Cortex of kidney (tissue), 1 donor: Measurements from ENCODE around the gene ZNF491.
"Not testable (repeated sequence)": the region's sequence is repeated elsewhere in the genome, so short reads cannot be mapped to it uniquely, and the experiment has no call there.

ENCODE experiments used
- DNase-seq: peaks from one replicate; lab custom pipeline; 2025; lab: John Stamatoyannopoulos, UW

ZNF491 gene

GRCh38 chr19:11806354-11807098, 8.2 kb downstream of the ZNF491 start:
- no peak for DNase-seq

- DNase-seq, result no peak
Observed at GRCh38 chr19:11807099-11807380, 8.7 kb downstream of the ZNF491 start.

- DNase-seq, result no peak
Observed at GRCh38 chr19:11813703-11814028, 15.3 kb downstream of the ZNF491 start.

DNA sequence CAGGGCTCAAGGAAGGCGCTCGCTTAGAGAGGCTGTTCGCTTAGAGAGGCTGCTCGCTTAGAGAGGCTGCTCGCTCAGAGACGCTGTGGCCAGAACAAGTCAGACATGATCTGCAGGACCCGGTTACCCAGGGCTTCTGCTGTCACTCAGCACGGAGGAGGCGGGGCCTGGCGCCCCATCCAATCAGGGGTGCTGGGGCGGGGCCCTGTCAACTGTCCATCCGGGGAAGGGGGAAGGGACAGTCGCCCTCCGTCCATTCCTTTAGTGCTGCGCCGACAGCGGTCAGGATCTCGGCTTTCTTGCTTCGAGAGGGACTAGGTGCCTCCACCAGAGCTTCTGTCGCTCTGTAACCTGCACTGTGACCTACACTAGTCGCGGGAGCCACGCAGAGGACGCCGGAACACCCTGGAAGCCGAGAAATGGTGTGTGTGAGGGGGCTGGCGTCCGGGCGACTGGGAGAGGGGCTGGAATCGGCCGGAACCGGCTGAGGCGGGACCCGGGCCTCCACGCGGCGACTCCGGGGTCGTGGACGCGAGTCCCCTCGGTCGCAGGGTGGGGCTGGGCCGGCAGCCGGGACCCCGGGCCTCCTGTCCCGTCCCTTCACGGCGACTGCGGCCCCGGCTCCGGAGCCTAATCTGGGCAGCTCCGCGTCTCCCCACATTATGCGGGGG, 15.8 kb downstream of the ZNF491 start, which contains the start of gene ZNF440:
Gene ZNF440 (plus strand): TSS at position 245 of the 671 bp plus-strand sequence. CDS start 175 bp downstream, at position 420.
- no peak for DNase-seq

- no peak for DNase-seq
Observed at GRCh38 chr19:11814700-11815035, 16.3 kb downstream of the ZNF491 start.

- DNase-seq, result no peak
Observed at GRCh38 chr19:11821474-11822109, 23.3 kb downstream of the ZNF491 start.

DNA sequence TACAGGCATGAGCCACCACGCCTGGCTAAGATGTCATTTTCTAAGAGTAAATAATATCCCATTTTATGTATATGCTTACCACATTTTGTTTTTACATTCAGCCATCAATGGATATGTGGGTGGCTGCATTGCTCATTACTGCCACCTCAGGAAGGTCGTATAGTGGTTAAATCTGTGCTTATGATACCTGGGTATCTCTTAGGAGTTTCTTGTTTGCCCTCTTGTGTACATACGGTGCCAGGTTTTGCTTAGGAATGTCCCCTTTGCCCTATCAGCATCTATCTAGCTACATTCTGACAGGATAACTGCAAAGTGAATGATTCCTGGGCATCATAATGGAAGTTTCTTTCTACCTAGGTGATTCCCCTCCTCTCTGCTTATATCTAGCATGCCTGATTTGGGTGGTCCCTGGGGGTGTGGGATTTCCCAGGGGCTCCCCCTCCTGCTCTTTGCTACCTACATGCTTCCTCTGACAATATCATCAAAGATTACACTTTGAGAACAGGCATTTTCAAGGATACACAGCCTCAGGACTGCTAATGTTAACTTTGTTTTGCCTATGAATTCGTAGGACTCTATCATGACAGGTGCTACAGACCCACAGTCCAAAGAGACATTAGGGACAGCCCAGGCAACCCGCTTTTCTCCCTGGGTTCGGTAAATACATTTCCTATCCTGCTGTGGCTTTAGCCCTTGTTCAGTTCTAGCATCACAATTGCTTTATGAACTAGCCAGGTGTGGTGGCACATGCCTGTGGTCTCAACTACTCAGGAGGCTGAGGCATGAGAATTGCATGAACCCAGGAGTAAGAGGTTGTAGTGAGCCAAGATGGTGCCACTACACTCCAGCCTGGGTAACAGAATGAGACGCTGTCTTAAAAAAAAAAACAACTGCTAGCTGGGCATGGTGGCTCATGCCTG, 30.9 kb downstream of the ZNF491 start:
- not testable (repeated sequence) for DNase-seq

DNA sequence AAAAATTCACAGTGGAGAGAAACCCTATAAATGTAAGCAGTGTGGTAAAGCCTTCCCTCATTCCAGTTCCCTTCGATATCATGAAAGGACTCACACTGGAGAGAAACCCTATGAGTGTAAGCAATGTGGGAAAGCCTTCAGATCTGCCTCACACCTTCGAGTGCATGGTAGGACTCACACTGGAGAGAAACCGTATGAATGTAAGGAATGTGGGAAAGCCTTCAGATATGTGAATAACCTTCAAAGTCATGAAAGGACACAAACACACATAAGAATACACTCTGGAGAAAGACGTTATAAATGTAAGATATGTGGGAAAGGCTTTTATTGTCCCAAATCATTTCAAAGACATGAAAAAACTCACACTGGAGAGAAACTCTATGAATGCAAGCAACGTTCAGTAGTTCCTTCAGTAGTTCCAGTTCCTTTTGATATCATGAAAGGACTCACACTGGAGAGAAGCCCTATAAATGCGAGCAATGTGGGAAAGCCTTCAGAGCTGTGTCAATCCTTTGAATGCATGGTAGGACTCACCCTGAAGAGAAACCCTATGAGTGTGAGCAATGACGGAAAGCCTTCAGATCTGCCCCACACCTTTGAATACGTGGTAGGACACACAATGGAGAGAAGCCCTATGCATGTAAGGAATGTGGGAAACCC, 34.1 kb downstream of the ZNF491 start:
- no peak for DNase-seq

DNA sequence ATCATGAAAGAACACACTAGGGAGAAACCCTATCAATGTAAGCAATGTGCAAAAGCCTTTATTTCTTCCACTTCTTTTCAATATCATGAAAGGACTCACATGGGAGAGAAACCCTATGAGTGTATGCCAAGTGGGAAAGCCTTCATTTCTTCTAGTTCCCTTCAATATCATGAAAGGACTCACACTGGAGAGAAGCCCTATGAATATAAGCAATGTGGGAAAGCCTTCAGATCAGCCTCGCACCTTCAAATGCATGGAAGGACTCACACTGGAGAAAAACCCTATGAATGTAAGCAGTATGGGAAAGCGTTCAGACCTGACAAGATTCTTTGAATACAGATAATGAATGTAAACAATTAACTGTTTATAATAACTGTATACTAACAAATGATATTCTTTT, 35.2 kb downstream of the ZNF491 start:
- DNase-seq, result no peak

DNA sequence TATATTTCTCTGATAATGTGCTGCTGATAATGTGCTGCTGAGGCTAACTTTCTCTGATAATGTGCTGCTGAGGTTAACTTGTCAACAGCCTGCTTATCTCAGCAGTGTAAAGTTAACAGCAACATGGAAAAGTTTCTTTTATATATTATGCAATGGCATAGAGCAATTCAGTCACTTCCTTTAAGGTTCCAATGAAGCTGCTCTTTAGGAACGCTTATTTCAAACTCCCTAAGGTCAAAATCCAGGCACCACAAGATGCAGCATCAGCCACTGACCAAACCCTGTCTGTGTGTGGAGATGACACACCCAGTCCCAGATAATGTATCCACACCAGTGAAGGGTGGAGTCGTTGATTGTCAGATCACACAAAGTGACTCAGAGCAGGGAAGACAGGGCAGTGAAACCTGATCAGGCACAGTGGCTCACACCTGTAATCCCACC, 37.3 kb downstream of the ZNF491 start:
- not testable (repeated sequence) for DNase-seq

DNA sequence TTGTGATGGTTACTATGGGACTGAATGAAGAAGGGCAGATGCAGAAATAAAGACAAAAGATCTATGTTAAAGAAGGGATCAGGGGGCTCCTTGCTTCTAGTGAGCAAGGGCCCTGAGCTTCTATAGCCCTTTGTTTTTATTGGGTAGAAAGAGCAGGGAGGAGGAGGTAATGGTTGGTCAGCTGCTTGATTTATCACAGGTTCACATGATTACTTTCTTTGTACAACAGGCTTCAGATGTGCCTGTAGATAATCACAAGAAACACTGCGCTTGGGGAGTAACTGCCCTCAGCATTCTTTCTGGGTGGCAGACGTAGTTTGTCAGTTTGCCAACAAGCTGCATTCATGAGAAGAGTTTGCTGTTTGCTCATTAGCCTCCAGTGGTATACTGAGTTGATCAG, 45.4 kb downstream of the ZNF491 start:
- DNase-seq, result no peak

GRCh38 chr19:11847615-11848014, 49.3 kb downstream of the ZNF491 start:
- not testable (repeated sequence) for DNase-seq

DNA sequence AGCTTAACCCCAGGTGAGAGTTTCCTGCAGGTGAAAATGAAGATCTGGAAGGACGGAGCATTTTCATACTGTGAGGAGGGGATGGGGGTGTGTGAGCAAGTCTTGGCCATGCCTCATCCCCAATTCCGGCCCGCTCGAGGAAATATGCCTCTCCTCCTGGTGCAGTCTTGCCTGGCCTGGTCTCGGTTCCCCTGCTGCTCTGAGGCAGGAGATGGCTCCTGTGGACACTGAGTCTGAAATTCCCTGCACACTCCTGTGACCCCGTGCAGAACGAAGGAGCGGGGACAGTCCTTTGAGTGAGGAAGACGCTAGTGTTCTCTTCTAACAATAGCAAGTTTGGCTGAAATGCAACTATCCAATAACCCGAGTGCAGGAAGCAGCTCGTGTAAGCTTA, 49.9 kb downstream of the ZNF491 start:
- no peak for DNase-seq

GRCh38 chr19:11848594-11849469, 50.5 kb downstream of the ZNF491 start, which contains the start of gene ZNF439:
Gene ZNF439 (plus strand): TSS chr19:11848726. CDS start chr19:11848868, 142 bp downstream.
- no peak for DNase-seq

DNA sequence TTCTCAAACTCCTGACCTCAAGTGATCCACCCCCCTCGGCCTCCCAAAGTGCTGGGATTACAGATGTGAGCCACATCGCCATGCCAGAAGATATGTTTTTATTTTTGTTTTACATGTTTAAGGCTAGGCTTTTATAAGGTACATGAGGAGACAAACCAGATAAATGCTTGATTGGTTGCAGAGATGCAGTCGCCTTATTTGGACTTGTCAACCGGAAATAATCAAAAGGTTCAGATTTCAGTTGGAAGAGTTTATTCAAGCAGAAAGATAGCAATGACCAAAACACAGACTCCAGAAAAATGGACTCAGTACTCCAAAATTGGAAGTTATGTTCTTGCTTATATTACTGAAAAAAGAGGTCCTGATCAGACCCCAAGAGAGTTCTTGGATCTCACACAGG, 52.0 kb downstream of the ZNF491 start:
- DNase-seq, result not testable (repeated sequence)

- no peak for DNase-seq
Observed at GRCh38 chr19:11853358-11853757, 55.0 kb downstream of the ZNF491 start.

- DNase-seq, result no peak
Observed at GRCh38 chr19:11856596-11857250, 58.4 kb downstream of the ZNF491 start.
